ENCODE data around the gene MAP1B.
"Not testable (repeated sequence)": the region's sequence is repeated elsewhere in the genome, so short reads cannot be mapped to it uniquely, and the experiment has no call there.

MAP1B gene

GRCh38 chr5:72161951-72162350, 54.7 kb downstream of the MAP1B start:
- DNase-seq (ENCODE audit: low read depth) = no peak

- no peak for DNase-seq (ENCODE audit: low read depth)
These were observed 56.2 kb downstream of the MAP1B start for GRCh38 chr5:72163349-72163983.

- peak; percentile 76 for DNase-seq (ENCODE audit: low read depth)
These were observed 59.0 kb downstream of the MAP1B start for GRCh38 chr5:72166070-72166979.

GRCh38 chr5:72167257-72167656, 60.0 kb downstream of the MAP1B start:
- DNase-seq (ENCODE audit: low read depth) = no peak

GRCh38 chr5:72167804-72168203, 60.5 kb downstream of the MAP1B start:
- peak; percentile 62 for DNase-seq (ENCODE audit: low read depth)

GRCh38 chr5:72170101-72170500, 62.8 kb downstream of the MAP1B start:
- DNase-seq (ENCODE audit: low read depth) = no peak

GRCh38 chr5:72171181-72171580, 63.9 kb downstream of the MAP1B start:
- not testable (repeated sequence) for DNase-seq (ENCODE audit: low read depth)

- DNase-seq (ENCODE audit: low read depth) = no peak
These were observed 64.4 kb downstream of the MAP1B start for GRCh38 chr5:72171667-72172066.

GRCh38 chr5:72172786-72173185, 65.5 kb downstream of the MAP1B start:
- DNase-seq (ENCODE audit: low read depth) = no peak

- no peak for DNase-seq (ENCODE audit: low read depth)
These were observed 70.3 kb downstream of the MAP1B start for GRCh38 chr5:72177538-72177937.

GRCh38 chr5:72179028-72179815, 71.9 kb downstream of the MAP1B start:
- DNase-seq (ENCODE audit: low read depth) = peak; percentile 87

GRCh38 chr5:72179816-72180440, 72.7 kb downstream of the MAP1B start:
- DNase-seq (ENCODE audit: low read depth) = no peak

- no peak for DNase-seq (ENCODE audit: low read depth)
These were observed 73.7 kb downstream of the MAP1B start for GRCh38 chr5:72180925-72181324.

GRCh38 chr5:72182686-72183085, 75.4 kb downstream of the MAP1B start:
- no peak for DNase-seq (ENCODE audit: low read depth)

- no peak for DNase-seq (ENCODE audit: low read depth)
These were observed 75.8 kb downstream of the MAP1B start for GRCh38 chr5:72183101-72183520.

GRCh38 chr5:72184408-72184807, 77.1 kb downstream of the MAP1B start:
- DNase-seq (ENCODE audit: low read depth) = no peak

- peak; percentile 30 for DNase-seq (ENCODE audit: low read depth)
These were observed 78.4 kb downstream of the MAP1B start for GRCh38 chr5:72185496-72186329.

GRCh38 chr5:72187388-72188075, 80.3 kb downstream of the MAP1B start:
- DNase-seq (ENCODE audit: low read depth) = no peak

- no peak for DNase-seq (ENCODE audit: low read depth)
These were observed 80.9 kb downstream of the MAP1B start for GRCh38 chr5:72188166-72188565.

GRCh38 chr5:72189146-72189545, 81.9 kb downstream of the MAP1B start:
- no peak for DNase-seq (ENCODE audit: low read depth)

GRCh38 chr5:72191404-72191803, 84.1 kb downstream of the MAP1B start:
- no peak for DNase-seq (ENCODE audit: low read depth)
